ENCODE results near the gene LPP.
"Not testable (repeated sequence)": the region's sequence is repeated elsewhere in the genome, so short reads cannot be mapped to it uniquely, and the experiment has no call there.

LPP gene

GRCh38 chr3:188397766-188398705, 244.1 kb downstream of the LPP start:
- DNase-seq (ENCODE audit: low read depth in 2 of 2): no peak

GRCh38 chr3:188400494-188401243, 246.7 kb downstream of the LPP start:
- DNase-seq (ENCODE audit: low read depth in 2 of 2): no peak

GRCh38 chr3:188401244-188401993, 247.5 kb downstream of the LPP start:
- DNase-seq (ENCODE audit: low read depth in 2 of 2): no peak

- no peak for DNase-seq (ENCODE audit: low read depth in 2 of 2)
Observed at GRCh38 chr3:188402229-188402628, 248.3 kb downstream of the LPP start.

GRCh38 chr3:188403404-188403803, 249.4 kb downstream of the LPP start:
- no peak for DNase-seq (ENCODE audit: low read depth in 2 of 2)

GRCh38 chr3:188404124-188404523, 250.2 kb downstream of the LPP start:
- no peak for DNase-seq (ENCODE audit: low read depth in 2 of 2)

- no peak for DNase-seq (ENCODE audit: low read depth in 2 of 2)
Observed at GRCh38 chr3:188404701-188405100, 250.7 kb downstream of the LPP start.

GRCh38 chr3:188407158-188407880, 253.4 kb downstream of the LPP start:
- DNase-seq (ENCODE audit: low read depth in 2 of 2): no peak

GRCh38 chr3:188408831-188409230, 254.9 kb downstream of the LPP start:
- DNase-seq (ENCODE audit: low read depth in 2 of 2): no peak

GRCh38 chr3:188411750-188412149, 257.8 kb downstream of the LPP start:
- no peak for DNase-seq (ENCODE audit: low read depth in 2 of 2)

GRCh38 chr3:188415196-188415595, 261.2 kb downstream of the LPP start:
- no peak for DNase-seq (ENCODE audit: low read depth in 2 of 2)

GRCh38 chr3:188416041-188416440, 262.1 kb downstream of the LPP start:
- DNase-seq (ENCODE audit: low read depth in 2 of 2): no peak

- DNase-seq (ENCODE audit: low read depth in 2 of 2): no peak
Observed at GRCh38 chr3:188417271-188417696, 263.3 kb downstream of the LPP start.

GRCh38 chr3:188417766-188418165, 263.8 kb downstream of the LPP start:
- DNase-seq (ENCODE audit: low read depth in 2 of 2): no peak

- DNase-seq (ENCODE audit: low read depth in 2 of 2): no peak
Observed at GRCh38 chr3:188421151-188421821, 267.3 kb downstream of the LPP start.

GRCh38 chr3:188421836-188422540, 268.0 kb downstream of the LPP start:
- no peak for DNase-seq (ENCODE audit: low read depth in 2 of 2)

GRCh38 chr3:188427981-188428380, 274.0 kb downstream of the LPP start:
- DNase-seq (ENCODE audit: low read depth in 2 of 2): not testable (repeated sequence)

GRCh38 chr3:188431040-188431439, 277.1 kb downstream of the LPP start:
- DNase-seq (ENCODE audit: low read depth in 2 of 2): no peak

GRCh38 chr3:188431553-188431952, 277.6 kb downstream of the LPP start:
- no peak for DNase-seq (ENCODE audit: low read depth in 2 of 2)

Data from stimulated activated CD4-positive, alpha-beta T cell treated with anti-CD3 and anti-CD28 coated beads, Interleukin-4, amount 100 ng/mL, for 48 hours (primary cell).